ENCODE results near the gene APEH.

The APEH gene

GRCh38 chr3:49652218-49652902, 21.8 kb upstream of the APEH start:
- no peak for DNase-seq

DNA sequence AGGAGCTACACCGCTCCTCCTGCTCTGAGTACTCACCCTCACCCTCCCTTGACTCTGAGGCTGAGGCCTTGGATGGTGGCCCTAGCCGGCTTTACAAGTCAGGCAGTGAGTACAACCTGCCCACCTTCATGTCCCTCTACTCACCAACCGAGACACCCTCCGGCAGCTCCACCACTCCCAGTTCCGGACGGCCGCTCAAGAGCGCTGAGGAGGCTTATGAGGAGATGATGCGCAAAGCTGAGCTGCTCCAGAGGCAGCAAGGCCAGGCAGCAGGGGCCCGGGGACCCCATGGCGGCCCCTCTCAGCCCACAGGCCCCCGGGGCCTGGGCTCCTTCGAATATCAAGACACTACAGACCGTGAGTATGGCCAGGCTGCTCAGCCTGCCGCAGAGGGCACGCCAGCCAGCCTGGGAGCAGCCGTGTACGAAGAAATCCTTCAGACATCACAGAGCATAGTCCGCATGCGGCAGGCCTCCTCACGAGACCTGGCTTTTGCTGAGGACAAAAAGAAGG, 21.2 kb upstream of the APEH start:
- no peak for DNase-seq

DNA sequence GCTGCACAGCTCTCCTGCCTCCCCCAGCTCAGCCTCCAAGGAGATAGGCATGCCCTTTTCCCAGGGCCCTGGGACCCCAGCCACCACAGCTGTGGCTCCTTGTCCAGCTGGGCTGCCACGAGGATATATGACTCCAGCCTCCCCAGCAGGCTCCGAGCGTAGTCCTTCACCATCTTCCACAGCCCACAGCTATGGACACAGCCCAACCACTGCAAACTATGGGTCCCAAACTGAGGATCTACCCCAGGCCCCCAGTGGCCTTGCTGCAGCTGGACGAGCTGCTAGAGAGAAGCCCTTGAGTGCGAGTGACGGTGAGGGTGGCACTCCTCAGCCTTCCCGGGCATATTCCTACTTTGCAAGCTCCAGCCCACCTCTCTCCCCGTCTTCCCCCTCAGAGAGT, 20.5 kb upstream of the APEH start:
- no peak for DNase-seq

GRCh38 chr3:49654176-49654825, 19.9 kb upstream of the APEH start:
- DNase-seq = no peak

DNA sequence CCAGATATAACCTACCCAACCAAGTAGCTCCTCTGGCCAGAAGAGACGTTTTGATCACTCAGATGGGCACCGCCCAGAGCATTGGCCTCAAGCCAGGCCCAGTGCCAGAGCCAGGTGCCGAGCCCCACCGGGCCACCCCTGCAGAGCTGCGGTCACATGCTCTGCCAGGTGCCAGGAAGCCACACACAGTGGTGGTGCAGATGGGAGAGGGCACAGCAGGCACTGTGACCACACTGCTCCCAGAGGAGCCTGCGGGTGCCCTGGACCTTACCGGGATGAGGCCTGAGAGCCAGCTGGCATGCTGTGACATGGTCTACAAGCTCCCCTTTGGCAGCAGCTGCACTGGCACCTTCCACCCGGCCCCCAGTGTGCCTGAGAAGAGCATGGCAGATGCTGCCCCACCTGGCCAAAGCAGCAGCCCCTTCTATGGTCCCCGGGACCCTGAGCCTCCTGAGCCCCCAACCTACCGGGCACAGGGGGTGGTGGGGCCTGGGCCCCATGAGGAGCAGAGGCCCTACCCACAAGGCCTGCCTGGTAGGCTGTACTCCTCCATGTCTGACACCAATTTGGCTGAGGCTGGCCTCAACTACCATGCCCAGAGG, 19.1 kb upstream of the APEH start:
- no peak for DNase-seq

- DNase-seq = no peak
Observed at GRCh38 chr3:49655731-49656285, 18.3 kb upstream of the APEH start.

- no peak for DNase-seq
Observed at GRCh38 chr3:49656541-49657112, 17.5 kb upstream of the APEH start.

GRCh38 chr3:49657208-49657915, 16.8 kb upstream of the APEH start:
- no peak for DNase-seq

- no peak for DNase-seq
Observed at GRCh38 chr3:49658711-49659110, 15.4 kb upstream of the APEH start.

DNA sequence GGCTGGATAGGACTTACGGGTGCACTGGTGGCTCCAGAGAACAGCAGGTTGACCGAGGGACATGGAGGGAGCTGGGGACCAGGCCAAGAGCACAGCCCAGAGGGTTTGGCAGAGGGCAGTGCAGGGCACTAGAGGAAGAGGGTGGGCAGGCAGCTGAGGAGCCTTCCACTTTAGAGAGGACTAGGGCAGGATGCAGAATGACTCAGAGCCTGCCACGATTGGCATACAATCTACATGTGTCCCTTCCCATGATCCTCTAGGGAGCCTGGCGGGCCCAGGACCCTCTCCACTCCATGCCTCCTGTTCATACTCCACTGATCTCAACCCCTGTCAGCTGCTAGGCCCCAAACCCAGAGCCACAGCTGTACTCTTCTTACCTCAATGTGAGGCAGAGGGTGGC, 14.4 kb upstream of the APEH start:
- DNase-seq = no peak

DNA sequence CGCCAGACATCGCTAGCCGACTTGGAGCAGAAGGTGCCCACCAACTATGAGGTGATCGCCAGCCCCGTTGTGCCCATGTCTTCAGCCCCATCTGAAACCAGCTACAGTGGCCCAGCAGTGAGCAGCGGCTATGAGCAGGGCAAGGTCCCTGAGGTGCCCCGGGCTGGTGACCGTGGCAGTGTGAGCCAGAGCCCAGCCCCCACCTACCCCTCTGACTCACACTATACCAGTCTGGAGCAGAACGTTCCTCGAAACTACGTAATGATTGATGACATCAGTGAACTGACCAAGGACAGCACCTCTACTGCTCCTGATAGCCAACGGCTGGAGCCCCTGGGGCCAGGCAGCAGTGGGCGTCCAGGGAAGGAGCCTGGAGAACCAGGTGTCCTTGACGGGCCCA, 12.9 kb upstream of the APEH start:
- no peak for DNase-seq

DNA sequence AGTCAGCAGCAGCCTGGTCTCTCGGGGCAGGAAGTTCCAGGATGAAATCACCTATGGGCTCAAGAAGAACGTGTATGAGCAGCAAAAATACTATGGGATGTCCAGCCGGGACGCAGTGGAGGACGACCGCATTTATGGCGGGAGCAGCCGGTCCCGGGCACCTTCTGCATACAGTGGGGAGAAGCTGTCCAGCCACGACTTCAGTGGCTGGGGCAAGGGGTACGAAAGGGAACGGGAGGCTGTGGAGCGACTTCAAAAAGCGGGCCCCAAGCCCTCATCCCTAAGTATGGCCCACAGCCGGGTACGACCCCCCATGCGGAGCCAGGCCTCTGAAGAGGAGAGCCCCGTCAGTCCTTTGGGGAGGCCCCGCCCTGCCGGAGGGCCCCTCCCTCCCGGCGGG, 12.1 kb upstream of the APEH start:
- no peak for DNase-seq

DNA sequence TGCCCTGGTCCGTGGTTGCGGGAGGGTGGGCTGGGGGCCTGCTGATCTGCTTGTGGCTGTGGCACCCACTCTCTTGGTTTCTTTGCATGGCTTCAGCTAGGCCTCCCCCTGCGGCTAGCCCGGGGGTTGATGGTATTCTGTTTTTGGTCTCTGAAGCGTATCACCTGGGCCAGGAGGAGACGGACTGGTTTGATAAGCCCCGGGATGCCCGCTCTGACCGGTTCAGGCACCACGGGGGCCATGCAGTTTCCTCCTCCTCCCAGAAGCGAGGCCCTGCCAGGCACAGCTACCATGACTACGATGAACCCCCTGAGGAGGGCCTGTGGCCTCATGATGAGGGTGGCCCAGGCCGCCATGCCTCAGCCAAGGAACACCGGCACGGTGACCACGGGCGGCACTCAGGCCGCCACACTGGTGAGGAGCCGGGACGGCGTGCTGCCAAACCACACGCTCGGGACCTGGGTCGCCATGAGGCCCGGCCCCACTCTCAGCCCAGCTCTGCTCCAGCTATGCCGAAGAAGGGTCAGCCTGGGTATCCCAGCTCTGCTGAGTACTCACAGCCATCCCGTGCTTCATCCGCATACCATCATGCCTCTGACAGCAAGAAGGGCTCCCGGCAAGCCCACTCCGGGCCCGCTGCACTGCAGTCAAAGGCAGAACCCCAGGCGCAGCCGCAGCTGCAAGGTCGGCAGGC, 11.3 kb upstream of the APEH start:
- no peak for DNase-seq

DNA sequence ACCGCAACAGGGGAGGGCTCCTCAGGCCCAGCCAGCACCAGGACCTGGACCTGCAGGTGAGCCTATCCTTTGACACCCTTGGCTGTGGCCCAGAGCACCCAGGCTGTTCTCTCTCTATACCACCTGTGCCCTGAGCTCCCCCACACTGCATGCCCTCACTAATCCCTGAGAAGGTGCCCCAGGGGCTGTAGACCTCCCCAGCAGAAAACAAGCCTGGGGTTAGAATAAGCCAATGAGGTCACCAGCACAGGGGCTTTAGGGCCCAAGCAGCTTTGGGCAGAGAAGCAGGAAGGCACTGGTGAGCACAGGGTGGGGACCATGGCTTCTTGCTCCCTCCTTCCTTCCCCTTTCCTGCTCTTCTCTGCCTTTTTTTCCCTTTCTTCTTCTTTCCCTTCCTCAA, 10.3 kb upstream of the APEH start:
- no peak for DNase-seq

GRCh38 chr3:49664300-49664699, 9.9 kb upstream of the APEH start:
- no peak for DNase-seq

DNA sequence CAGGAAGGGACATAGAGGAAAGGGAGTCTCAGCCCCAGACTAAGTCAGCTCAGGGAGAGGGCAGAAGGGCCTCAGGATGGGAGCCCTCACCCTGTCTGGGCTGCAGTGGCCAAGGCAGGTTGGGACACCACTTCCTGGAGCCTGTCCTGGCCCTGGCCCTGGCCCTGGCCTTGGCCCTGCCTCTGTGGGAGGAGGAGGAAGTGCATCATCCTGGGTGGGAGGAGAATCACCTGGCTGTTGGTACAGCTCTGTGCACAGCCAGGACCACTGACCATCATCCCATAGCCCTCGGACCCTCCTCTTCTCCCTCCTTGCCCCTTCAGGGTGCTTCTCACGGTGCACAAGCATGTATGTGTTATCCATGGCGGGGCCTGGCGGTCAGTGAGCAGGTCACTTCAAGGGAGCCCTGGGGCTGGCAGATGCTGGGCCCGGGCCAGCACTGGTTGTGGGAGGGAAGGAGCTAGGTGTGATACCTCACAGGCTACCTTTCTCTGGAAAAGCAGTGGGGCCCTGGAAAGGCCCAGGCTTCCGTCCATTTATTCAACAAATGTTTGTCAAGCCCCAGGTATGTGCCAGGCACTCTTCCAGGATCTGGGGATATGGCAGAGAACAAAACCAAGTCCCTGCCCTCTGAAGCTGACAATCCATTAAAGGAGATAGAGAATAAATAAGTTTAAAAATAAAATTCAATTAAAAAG, 8.2 kb upstream of the APEH start:
- no peak for DNase-seq

GRCh38 chr3:49666592-49666991, 7.6 kb upstream of the APEH start:
- no peak for DNase-seq

DNA sequence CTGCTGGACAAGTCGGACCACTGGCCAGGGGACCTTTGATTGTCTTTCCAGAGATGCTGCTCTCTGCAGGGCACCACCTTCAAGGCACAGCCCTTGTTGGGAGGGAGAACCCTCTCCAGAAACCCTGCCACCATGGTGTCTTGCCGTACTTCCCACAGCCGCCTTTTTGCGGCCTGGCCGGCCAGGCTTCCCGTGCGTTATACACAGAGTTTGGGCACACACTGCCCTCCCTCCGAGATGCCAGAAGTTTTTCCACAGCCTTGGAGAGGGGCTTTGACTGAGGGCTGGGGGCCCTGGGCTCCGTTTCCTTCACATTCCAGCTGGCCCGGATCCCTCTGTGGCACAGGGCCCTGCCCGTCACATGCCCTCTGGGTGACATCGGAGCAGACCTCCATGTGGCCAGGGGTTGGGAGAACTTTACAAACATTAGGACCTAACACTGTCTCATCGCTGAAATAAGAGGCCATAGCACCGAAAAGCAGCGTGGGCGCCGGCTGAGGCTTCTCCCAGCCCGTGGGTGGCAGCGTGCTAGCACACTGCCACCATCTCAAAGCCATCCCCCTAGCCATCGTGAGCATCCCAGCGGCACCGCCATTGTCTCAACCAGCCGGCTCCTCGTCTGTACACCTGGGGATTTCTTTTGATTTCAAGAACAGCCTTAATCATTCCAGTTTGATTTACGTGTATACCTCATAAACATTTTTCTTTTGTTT, 6.3 kb upstream of the APEH start:
- DNase-seq = no peak

DNA sequence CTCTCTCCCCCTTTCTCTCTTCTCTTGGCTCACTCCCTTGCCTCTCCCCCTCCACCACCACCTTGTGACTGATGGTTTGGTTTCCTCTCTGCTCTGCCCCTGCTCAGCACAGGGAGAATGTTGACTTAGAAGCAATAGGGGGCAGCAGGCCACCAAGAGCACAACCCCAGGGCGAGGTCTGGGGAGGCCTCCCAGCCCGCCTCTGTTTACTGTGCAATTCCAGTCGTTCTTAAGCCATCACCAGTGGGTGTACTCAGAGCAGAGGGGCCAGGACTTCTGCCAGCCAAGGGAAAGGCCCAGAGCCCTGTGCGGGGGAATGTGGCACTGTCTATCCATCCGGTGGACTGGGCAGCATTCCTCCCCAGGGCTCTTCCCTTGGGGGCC, 5.7 kb upstream of the APEH start:
- DNase-seq = no peak

DNA sequence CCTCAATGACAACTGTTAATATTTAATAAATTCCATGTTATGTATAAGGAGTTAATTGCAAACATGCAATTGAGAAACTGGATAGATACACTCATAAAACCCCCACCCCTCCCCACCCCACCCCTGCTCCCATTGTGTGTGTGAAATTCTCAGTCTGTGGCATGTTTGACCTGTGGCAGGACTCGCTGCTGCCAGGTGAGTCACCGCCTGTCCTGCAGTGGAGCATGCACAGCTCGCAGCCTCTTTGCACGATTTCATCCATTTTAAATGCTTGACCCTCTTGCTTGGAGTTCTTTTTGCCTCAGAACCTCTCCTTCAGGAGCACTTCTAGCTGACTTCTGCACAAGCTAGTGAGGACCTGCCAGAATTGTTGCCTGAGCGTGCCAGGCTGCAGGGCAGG, 5.3 kb upstream of the APEH start:
- no peak for DNase-seq

GRCh38 chr3:49669352-49669751, 4.8 kb upstream of the APEH start:
- no peak for DNase-seq
